Measurements from ENCODE around the gene FBXO22.
"Not testable (repeated sequence)": the region's sequence is repeated elsewhere in the genome, so short reads cannot be mapped to it uniquely, and the experiment has no call there.

The FBXO22 gene

DNA sequence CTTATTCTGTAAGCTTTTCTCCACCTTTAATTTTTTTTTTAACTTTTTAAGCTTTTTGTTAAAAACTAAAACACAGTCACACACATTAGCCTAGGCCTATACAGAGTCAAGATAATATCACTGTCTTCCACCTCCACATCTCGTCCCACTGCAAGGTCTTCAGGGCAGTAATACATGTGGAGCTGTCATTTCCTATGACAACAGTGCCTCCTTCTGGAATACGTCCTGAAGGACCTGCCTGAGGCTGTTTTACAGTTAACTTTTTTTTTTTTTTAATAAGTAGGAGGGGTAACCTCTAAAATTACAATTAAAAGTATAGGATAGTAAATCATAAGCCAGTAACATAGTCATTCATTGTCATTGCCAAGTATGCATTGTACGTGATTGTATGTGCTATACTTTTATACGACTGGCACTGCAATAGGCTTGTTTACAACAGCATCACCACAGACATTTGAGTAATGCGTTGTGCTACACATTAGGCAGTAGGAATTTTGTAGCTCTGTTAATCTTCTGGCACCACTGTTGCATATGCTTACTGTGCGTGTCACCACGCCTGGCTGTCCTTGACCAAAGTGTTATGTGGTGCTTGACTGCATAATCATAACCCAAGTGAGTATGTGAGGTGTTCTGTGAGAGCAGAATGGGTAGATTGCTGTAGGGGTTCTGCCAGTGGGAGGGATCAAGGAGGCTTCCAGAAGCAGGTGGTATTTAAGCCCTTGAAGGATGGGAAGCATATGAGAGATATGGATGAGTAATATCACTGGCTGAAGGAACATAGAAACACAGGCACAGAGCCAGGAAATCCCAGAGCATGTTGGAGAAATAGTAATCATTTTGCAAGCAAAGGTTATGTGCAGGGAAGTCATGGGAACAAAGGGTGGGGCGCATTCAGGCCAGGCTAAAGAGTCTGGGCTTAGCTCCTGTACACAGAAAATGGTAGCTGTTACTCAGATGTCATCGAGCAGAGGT, 18.3 kb downstream of the FBXO22 start:
- no peak for ATAC-seq

DNA sequence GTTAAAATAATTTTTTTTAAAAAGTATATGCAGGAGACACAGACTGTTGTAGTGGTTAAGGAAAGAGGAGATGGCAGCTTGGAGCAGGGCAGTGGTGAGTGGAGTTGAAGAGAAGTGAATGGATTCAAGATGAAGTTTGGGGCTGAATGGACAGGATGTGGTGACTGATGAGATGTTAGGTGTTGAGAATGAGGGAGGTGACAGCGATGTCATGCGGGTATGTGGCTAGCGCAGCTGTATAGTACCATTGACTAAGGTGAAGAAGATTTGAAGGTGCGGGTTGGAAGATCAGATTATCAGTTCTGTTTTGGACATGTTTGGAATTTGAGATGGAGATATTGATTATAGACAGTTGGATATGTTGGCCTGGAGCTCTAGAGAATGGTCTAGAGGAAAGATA, 20.1 kb downstream of the FBXO22 start:
- ATAC-seq, result peak in 1 of 2 donors; percentile 55

DNA sequence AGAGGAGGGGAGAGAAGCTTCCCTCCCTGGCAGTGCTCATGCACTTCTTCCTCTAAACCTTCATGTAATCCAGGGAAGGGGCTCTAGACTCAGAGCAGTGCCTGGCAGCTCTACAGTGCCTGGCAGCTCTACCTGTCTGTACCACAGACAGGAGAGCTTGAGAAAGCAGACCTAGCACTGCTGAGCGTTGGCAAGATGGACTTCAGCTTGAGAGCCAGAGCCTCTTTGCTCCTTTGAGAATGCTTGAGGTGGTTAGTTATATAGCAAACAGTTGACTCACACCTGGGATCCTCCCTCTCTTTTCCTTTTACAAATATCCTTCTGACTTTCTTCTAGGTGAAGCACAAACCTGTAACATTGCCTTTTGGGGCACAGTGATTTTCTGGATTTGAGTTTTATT, 20.9 kb downstream of the FBXO22 start:
- no peak for ATAC-seq

DNA sequence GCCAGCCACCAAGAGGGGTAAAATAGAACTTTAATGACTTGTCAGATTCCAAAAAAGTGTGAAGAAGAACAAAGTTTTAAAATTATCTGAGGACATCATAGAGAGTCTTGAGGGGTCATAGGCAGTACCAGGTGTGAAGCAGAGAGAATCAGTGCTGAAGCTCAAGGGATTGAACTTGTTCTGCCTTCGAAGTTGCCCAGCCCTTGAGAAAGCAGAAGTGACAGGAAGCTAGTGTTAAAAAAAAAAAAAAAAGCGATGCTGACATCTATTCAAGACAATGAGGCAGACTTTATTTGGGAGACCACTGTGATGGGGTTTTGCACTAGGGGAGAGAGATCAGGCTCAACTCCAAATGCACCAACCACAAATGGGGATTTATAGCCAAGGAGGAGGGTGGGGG, 21.8 kb downstream of the FBXO22 start:
- ATAC-seq, result no peak

DNA sequence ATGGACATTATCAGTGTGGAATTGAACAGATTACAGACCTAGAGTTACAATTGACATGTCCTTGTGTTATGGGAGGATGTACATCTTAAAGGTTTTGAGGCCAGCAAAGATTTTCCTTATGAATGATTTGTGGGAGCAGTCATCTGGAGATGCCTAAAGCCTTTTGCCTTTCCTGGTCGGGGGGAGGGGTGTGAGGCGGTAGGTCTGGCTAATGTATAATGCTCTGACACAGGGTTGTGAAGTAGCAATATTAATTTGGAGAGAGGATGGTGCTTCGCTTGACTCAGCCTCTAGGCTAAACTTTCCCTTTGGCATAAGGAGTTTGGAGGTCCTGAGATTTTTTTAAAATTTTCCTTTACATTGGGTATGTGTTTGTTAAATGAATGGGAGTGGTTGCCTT, 23.3 kb downstream of the FBXO22 start:
- ATAC-seq, result no peak

DNA sequence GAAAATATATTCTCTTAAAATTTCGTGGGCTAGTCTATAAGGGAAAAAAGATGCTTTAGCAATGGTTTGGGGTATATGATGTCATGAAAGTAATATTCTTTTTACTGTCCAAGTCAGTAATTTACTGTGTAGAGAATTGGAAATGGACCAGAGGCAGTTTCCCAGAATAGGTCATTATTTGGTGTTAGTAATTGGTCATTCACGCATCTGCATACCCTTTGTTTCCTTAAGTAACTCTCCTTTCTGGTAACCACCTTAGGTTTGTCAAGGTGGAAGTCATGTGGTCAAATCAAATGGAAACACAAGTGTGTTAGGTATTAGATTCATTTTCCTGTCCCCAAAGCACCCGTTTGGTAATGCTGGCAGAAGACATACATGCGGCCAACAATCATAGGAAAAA, 23.9 kb downstream of the FBXO22 start:
- ATAC-seq, result no peak

DNA sequence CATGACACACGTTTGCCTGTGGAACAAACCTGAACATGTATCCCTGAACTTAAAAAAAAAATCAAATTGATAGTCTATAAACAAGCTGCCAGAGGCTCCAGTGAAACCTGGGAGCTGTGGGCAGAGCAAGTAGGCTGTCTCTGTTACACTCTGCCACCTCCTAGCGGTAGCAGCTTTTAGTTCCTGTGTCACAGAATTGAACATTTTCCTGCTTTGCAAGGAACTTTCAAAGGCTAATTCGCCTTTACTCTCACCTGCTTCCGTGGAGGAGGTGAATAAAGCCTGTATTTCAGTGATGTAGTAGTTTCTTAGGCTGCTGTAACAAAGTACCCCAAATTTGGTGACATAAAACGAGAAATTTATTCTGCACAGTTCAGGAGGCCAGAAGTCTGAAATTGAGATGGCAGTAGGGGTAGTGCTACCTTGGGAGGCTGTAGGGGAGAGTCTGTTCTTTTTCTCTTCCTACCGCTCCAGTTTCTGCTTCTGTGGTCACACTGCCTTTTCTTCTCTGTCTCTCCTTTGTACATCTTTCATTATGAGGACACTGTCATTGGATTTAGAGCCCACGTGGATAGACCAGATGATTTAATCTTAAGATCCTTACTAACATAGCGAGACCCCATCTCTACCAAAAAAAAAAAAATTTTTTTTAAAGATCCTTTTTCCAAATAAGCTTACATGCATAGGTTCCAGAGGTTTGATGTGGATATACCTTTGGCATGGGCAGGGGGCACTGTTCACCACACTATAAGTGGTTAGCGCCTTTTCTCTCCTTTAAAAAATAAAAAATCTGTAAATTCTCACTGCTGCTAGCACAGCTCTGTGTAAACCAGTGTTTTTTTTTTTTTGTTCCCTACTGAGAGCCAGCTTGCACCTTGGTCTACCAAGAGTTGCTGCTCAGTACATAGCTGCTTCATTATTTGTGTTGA, 25.3 kb downstream of the FBXO22 start:
- ATAC-seq, result no peak

DNA sequence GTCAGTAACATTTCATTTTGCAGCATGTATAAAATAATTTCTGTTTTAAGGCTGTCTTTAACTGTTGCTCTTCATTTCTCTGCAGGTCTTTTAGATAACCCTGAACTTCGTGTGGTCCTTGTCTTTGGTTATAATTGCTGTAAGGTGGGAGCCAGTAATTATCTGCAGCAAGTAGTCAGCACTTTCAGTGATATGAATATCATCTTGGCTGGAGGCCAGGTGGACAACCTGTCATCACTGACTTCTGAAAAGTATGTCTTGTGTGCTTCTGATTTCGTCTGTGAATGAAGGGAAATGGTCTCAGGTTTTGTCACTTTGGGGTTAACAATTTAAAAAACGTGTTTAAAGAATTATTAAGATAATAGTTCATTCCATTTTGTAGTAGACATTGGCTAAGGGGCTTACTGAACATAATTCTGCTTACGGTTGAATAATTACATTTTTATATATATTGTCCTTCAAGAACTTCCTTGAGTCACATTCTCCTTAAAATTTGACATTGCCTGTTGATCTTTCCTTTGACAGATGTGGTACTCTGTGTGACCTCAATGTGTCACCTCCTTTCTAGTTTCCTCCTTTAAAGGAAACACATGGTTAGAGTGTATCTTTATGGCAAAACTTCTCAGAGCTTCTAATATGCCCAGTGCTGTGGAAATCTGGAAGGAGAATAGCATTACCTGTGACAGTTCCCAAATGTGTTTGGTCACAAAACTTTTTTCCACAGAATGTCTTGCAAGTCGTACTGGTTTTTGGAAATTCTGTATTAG, 26.3 kb downstream of the FBXO22 start:
- ATAC-seq, result no peak

DNA sequence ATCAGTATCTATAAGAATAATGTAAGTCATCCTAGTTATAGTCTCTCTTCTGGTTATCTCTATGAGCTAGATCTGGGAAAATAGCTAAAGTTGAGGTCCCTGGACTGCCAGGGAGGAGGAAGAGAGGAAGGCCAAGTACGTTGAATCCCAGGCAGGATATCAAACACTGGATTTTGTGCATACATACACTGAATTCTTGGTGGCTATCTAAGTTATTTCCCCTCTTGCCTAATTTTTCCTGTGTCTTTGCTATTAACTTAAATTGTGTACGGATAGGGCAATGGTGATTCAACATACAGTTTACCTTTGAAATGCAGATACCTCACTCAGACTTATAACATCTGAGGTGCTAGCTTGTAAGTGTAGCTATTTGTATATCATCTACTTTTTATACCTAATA, 27.2 kb downstream of the FBXO22 start:
- ATAC-seq, result no peak

DNA sequence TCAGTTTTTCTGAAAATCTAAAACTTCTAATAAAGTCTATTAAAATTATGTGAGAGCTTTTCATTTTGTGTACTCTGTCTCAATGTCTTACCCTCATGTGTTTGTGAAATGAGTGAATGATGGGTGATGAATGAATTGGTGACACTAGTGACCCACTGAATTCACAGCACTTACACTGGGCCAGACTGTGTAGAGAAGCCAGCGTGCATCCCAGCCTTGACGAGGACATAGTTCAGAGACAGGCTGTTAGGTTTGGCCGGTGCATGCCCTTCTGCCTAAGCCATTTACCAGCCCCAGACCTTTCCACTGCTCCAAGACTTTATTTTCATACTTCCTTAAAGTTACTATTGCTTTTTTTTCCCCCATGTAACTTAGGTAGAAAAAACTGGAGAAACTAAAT, 38.8 kb downstream of the FBXO22 start:
- ATAC-seq, result no peak

DNA sequence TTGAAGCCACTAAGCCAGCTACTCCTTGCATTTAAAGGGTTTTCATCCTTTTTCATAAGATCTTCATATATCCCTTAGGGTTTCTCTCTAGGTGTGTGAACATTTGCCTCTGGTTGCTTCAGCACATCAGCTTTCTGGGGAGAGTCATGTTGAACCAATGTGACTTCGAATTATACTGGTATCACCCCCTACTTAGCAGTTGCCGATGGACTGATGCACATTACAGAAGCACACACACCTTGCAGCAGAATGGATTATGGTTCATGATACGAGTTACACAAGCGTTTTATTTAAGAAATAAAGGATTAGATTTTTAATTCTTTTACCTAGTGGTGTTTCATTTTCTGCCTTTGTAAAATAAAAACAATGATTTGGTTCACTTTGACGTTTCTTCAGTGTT, 39.6 kb downstream of the FBXO22 start:
- no peak for ATAC-seq

DNA sequence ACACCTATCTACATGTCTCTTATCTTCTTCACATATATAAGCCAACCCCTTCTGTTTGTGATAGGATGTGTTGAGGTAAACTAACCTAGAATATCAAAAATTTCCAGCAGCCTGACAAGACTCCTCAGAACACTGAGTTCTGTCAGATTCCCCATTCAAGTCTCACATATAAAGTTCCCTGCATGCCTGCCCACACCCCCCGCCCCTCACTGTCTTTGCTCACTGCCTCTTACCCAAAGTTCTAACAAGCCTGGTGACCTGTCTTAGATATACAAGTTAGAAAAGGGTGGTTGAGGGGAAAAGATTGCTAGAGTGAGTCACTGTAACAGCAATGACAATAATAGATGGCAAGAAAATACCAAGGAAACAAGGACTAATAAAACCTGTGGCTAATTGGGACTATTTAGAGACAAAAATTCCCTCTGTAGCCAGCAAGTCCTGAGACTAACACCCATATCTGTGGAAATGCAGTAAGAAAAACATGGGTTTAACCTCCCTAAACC, 40.1 kb downstream of the FBXO22 start:
- no peak for ATAC-seq

DNA sequence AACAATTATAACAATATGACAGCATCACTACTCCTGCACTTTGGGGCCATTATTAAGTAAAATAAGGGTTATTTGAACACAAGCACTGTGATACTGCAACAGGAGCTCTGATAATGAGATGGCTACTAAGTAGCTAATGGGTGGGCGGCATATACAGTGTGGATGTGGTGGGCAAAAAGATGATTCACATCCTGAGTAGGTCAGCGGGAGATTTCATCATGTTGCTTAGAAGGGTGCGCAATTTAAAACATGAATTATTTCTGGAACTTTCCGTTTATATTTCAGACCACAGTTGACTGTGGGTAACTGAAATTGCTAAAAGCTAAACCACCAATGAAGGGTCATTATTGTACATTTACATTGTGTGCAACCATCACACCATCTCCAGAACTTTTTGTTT, 42.3 kb downstream of the FBXO22 start:
- no peak for ATAC-seq

DNA sequence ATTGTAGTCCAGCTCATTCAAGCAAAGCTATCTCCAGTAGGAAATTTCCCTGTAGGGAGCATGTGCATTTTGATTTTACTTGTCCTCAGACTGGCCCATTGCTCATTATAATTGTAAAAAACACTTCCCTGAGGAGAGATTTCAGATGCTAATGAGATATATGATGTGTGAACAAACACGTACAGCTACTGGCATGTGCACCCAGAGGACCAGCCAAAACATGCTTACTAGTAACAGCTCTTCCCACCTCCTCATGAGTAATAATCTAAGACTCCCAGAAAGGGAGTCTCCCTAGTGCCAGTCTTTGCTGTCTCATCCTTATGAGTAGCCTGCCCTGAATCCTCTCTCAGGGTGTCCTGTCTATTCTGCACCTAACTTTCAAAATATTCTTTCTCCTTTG, 43.4 kb downstream of the FBXO22 start:
- ATAC-seq, result no peak

DNA sequence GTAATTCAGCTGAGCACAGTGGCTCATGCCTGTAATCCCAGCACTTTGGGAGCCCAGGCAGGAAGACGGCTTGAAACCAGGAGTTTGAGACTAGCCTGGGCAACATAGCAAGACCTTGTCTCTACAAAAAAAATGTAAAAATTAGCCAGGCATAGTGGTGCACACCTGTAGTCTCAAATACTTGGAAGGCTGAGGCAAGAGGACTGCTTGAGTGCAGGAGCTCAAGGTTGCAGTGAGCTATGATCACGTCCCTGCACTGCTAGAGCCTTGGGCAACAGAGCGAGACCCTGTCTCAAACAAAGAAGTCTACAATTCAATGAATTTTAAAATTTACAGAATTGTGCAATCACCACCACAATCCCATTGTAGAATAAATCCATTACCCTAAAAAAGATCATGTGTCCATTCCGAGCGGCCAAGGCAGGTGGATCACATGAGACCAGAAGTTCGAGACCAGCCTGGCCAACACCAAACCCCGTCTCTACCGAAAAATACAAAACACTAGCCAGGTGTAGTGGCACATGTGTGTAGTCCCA, 45.2 kb downstream of the FBXO22 start:
- ATAC-seq, result no peak

DNA sequence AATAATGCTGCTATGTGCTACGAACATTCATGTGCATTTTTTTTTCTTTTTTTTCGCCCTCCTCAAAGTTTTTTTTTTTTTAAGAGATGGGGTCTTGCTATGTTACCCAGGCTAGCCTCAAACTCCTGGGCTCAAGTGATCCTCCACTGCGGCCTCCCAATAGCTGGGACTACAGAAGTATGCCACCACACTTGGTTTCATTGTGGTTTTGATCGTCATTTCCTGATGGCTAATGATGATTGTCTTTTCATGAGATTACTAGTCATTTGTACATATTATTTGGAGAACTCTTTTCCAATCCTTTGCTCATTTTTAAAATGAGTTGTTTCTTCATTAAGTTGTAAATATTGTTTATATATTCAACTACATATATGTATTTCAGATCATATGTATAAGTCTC, 48.8 kb downstream of the FBXO22 start:
- no peak for ATAC-seq

DNA sequence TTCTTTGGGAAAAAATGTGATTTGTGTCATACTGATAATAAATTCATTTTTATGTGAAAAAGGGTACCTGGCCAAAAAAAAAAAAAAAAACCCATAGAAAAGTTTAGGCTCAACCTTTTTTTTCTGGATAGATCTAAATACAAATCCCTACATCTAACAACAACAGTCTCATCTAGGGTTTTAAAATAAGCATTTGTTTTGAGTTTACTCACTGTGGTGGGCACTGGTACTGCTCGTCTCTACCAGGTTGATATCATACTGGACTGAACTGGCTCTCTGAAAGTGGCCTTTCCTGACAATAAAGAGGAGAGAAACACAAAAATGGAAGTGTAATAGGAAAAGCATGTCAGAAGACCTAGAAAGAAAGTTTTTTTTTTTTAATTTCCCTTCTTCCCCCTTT, 52.0 kb downstream of the FBXO22 start:
- ATAC-seq, result no peak

DNA sequence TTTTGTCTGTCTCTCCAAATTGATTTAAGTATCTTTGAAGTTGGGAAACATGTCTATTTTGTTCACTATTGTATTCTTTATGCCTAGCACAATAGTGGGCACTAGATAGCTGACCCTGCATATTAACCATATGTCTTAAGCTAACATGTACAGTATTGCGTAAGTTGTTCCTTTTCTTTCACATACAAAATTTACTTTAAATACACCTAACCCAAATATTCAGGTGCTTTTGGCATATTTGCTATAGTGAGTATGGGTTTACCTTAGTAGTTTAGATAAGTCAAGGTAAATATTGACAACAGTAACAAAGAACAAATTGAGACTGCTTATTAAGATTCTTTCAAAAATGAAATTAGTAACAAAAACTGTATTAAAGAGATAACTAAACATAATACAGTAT, 57.7 kb downstream of the FBXO22 start:
- no peak for ATAC-seq

DNA sequence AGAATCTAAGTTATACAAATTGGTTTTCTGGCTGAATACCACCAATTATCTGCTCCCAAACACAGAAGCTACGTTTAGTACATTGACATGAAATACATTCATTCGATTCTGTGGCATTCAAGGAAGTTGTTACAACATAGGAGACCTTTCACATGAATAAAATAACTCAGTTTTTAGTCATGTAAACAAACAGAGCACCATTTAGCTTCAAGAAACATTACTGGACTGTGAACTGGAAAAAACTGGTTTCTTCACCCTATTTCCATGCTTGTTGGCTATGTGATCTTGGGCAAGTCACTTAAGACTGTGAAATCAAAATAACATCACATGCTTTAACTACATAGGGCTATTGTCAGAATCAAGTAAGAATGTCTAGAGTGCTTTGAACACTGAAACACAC, 62.4 kb downstream of the FBXO22 start:
- no peak for ATAC-seq

DNA sequence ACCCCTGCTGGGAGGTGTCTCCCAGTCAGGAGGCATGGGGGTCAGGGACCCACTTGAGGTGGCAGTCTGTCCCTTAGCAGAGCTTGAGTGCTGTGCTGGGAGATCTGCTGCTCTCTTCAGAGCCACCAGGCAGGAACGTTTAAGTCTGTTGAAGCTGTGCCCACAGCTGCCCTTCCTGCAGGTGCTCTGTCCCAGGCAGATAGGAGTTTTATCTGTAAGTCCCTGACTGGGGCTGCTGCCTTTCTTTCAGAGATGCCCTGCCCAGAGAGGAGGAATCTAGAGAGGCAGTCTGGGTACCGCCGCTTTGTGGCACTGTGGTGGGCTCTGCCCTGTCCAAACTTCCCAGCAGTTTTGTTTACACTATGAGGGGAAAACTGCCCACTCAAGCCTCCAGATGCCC, 73.1 kb downstream of the FBXO22 start:
- ATAC-seq, result not testable (repeated sequence)

DNA sequence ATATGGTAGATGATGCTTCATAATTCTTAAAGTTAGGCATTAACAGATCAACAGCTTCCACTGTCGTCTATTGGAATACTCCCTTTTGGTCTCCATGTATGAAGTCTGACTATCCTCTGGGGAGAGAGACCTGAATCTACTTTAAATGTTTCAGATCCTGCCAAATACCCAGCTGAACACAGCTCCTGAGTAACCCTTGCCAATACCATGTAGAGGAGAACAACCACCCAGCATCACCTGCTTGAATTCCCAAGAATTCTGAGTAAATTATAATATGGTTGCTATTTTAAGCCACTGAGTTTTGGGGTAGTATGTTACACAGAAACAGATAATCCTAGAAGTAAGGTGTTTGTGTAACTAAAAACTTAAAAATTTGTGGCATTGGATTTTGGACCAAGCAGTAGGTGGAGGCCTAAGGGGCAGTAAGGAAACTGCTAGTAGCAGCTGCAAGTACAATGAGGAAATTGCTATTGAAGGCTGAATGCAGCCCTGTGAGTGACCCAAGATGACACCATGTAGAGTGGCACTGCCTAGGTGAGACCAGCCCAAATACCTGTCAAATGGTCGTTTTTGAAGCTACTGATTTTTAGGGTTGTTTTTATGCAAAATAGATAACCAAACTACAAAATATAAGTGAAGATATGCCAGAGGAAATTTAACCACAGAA, 77.6 kb downstream of the FBXO22 start:
- no peak for ATAC-seq

DNA sequence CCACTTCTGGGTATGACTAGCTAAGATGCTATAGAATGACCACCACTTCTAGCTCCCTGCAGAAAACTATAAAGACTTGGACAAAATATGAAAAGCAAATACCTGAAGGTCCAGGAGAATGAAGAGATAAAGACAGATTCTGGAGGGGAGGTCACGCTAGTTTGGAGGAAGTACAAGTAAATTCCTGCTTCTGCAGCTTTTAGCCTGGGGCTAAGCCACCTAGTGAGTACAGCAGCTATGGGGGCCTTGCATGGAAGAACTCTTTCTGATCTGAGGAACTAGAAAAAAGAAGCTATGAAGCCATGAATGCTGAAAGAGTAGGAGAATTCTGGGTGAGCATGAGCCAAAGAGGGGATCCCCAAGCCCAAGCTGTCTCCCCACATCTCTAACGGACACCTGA, 78.8 kb downstream of the FBXO22 start:
- no peak for ATAC-seq
